OCI-LY3 (cell line): ENCODE results near the gene LCP1.

Experiments
- H2AFZ ChIP-seq: fragments of 200-600, 300-600 bp; shearing (Covaris generic); 2 replicates; pipeline ENCODE4 v1.6.0; 2014; ENCODE audit warnings: antibody characterized with exemption, low read depth, low read length
- H3K27ac ChIP-seq: fragments of 200-600, 300-600 bp; sonication (generic); 2 replicates; pipeline ENCODE4 v1.5.1; 2014; ENCODE audit warnings: mild to moderate bottlenecking, low read length, moderate library complexity, mixed read lengths
- H3K27me3 ChIP-seq: fragments of 200-600, 300-600 bp; sonication (generic); 2 replicates; pipeline ENCODE4 v1.6.1; 2014; ENCODE audit warnings: low read depth, low read length, mixed read lengths
- H3K36me3 ChIP-seq: fragments of 200-600, 300-600 bp; sonication (generic); replicated peaks from 2 replicates; pipeline ENCODE3; 2014; ENCODE audit warnings: low read depth, low read length, mixed read lengths
- H3K4me1 ChIP-seq: fragments of 300-600, 200-600 bp; sonication (generic); 2 replicates; pipeline ENCODE4 v1.6.1; 2014; ENCODE audit warnings: low read length, mixed read lengths
- H3K4me2 ChIP-seq: fragments of 200-600, 300-600 bp; sonication (generic); 2 replicates; pipeline ENCODE4 v1.6.1; 2014; ENCODE audit warnings: low read length, mixed read lengths
- H3K4me3 ChIP-seq: fragments of 300-600, 200-600 bp; sonication (generic); 2 replicates; pipeline ENCODE4 v1.5.1; 2014; ENCODE audit warnings: antibody characterized with exemption, mild to moderate bottlenecking, low read length, moderate library complexity
- H3K79me2 ChIP-seq: fragments of 300-600, 200-600 bp; shearing (Covaris generic); 2 replicates; pipeline ENCODE4 v1.6.1; 2014; ENCODE audit warnings: mild to moderate bottlenecking, low read length, mixed read lengths
- H3K9ac ChIP-seq: fragments of 300-600, 200-600 bp; shearing (Covaris generic); 2 replicates; pipeline ENCODE4 v1.6.0; 2014; ENCODE audit warnings: mild to moderate bottlenecking, low read length, moderate library complexity
- H3K9me3 ChIP-seq: fragments of 200-600, 300-600 bp; shearing (Covaris generic); 2 replicates; pipeline ENCODE4 v1.6.1; 2014; ENCODE audit warnings: low read length, mixed read lengths; ENCODE audit not compliant: insufficient read depth
- H4K20me1 ChIP-seq: fragments of 200-600, 300-600 bp; sonication (generic); 2 replicates; pipeline ENCODE4 v1.6.1; 2016; ENCODE audit warnings: low read length, mixed read lengths; ENCODE audit not compliant: insufficient read depth
- EZH2phosphoT487 ChIP-seq: fragments of 200-600 bp; shearing (Covaris generic); IDR thresholded peaks from 2 replicates; pipeline ENCODE4 v1.6.1; 2018; ENCODE audit warnings: antibody characterized with exemption, mixed run types, low read depth
- TF ChIP-seq, protein P1 (sequence below): fragments of 200-600, 300-600 bp; sonication (generic); IDR thresholded peaks from 2 replicates; pipeline ENCODE4 v1.5.1; 2014; ENCODE audit warnings: antibody characterized with exemption, low read length, low read depth

The LCP1 gene

DNA sequence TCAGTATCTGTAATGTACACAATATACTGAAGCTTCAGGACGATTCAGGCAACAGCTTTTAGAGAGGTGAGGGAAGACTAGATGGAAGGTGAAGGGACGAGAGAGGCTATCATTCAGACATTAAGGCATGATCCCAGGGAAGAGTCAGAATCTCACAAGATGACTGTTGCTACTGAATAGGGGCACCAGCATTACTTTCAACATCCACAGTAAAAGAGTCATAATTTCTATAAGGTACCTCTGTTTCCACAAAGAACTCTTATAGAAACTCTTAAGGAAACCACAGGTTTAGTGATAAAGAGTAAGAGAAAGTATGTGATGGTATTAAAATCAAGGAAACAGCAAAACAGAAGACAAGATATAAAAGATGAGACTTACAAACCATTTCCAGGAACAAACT lies 23.0 kb downstream of the LCP1 start:
- TF ChIP-seq, protein P1, sequence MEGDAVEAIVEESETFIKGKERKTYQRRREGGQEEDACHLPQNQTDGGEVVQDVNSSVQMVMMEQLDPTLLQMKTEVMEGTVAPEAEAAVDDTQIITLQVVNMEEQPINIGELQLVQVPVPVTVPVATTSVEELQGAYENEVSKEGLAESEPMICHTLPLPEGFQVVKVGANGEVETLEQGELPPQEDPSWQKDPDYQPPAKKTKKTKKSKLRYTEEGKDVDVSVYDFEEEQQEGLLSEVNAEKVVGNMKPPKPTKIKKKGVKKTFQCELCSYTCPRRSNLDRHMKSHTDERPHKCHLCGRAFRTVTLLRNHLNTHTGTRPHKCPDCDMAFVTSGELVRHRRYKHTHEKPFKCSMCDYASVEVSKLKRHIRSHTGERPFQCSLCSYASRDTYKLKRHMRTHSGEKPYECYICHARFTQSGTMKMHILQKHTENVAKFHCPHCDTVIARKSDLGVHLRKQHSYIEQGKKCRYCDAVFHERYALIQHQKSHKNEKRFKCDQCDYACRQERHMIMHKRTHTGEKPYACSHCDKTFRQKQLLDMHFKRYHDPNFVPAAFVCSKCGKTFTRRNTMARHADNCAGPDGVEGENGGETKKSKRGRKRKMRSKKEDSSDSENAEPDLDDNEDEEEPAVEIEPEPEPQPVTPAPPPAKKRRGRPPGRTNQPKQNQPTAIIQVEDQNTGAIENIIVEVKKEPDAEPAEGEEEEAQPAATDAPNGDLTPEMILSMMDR: no peak
- TF ChIP-seq EZH2phosphoT487: no peak
- H3K9me3 ChIP-seq: no peaks in the 10 kb centered on the region
- no peaks in the 10 kb centered on the region for H3K27me3 ChIP-seq
- H2AFZ ChIP-seq: no peak overlapping the region
- H3K4me1 ChIP-seq: peaks cover 27% of the 10 kb centered on the region
- no peak overlapping the region for H3K4me3 ChIP-seq
- no peak overlapping the region for H3K4me2 ChIP-seq
- peaks cover 90% of the 10 kb centered on the region for H4K20me1 ChIP-seq
- H3K79me2 ChIP-seq: peaks cover 100% of the 10 kb centered on the region
- H3K9ac ChIP-seq: no peak overlapping the region
- H3K36me3 ChIP-seq: peaks cover 73% of the 10 kb centered on the region
- H3K27ac ChIP-seq: no peak overlapping the region

DNA sequence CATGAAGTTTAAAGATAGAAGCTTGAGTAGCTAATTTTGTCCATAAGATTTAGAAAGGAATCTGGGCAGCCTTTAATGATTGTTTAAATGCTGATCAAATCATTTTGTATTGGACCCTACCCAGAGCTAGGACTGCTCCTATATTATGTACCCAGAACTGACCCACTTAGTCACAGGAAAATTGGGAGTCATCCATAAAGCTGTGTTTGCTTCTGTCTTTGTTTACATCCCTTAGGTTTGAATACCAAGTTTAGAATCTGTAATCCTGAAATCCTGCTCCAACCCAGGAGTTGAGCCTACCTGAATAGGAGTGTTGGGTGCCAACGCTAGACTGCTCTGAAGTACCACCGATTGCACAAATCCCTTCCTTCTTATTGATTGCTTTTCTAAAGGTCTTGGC lies 23.8 kb downstream of the LCP1 start:
- TF ChIP-seq, protein P1: no peak
- no peak for TF ChIP-seq EZH2phosphoT487
- H3K36me3 ChIP-seq: peaks cover 72% of the 10 kb centered on the region

DNA sequence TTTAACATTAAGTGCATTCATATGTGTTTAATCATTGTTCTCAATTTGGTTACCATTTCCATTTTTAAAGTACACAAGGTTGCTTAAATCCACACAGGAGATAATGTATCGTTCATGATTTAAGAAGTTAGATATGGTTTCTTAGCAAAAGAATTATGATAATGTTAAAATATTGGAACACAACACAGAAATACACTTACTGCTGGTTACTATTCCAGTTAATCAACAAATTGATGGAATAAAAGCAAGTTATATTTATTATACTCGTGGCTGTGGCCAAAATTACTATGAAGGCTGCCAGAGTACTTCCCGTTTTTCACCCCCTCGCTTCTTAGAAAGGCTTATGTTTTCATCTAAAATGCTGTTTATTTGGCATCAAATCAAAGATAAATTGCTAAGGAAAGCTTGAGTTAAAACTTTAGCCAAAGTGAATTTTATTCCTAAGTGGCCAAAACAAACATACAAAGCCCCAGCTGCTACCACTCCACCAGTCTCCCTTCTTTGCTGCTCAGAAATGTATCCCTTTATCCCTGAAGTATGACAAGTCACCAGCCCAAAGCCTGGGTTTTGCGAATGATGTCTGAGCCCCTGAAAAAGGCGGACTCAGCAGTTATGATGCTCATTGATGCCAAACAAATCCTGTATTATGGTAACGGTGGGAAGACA lies 27.7 kb downstream of the LCP1 start:
- no peaks in the 10 kb centered on the region for H3K4me1 ChIP-seq
- no peak overlapping the region for H3K4me3 ChIP-seq
- no peaks in the 10 kb centered on the region for H3K27me3 ChIP-seq
- TF ChIP-seq EZH2phosphoT487: no peak
- TF ChIP-seq, protein P1: no peak
- H3K79me2 ChIP-seq: peaks cover 100% of the 10 kb centered on the region
- peaks cover 92% of the 10 kb centered on the region for H3K36me3 ChIP-seq
- no peak overlapping the region for H2AFZ ChIP-seq
- H4K20me1 ChIP-seq: peaks cover 93% of the 10 kb centered on the region
- H3K9ac ChIP-seq: no peak overlapping the region
- H3K4me2 ChIP-seq: no peak overlapping the region
- no peak overlapping the region for H3K27ac ChIP-seq
- H3K9me3 ChIP-seq: no peaks in the 10 kb centered on the region

More for the DNA sequence above, 23.8 kb downstream of the LCP1 start:
- no peaks in the 10 kb centered on the region for H3K9me3 ChIP-seq
- H4K20me1 ChIP-seq: peaks cover 89% of the 10 kb centered on the region
- no peak overlapping the region for H3K4me2 ChIP-seq
- no peak overlapping the region for H3K9ac ChIP-seq
- no peaks in the 10 kb centered on the region for H3K27me3 ChIP-seq
- H3K4me3 ChIP-seq: no peak overlapping the region
- no peak overlapping the region for H2AFZ ChIP-seq
- H3K27ac ChIP-seq: no peak overlapping the region
- peaks cover 100% of the 10 kb centered on the region for H3K79me2 ChIP-seq
- peaks cover 20% of the 10 kb centered on the region for H3K4me1 ChIP-seq

DNA sequence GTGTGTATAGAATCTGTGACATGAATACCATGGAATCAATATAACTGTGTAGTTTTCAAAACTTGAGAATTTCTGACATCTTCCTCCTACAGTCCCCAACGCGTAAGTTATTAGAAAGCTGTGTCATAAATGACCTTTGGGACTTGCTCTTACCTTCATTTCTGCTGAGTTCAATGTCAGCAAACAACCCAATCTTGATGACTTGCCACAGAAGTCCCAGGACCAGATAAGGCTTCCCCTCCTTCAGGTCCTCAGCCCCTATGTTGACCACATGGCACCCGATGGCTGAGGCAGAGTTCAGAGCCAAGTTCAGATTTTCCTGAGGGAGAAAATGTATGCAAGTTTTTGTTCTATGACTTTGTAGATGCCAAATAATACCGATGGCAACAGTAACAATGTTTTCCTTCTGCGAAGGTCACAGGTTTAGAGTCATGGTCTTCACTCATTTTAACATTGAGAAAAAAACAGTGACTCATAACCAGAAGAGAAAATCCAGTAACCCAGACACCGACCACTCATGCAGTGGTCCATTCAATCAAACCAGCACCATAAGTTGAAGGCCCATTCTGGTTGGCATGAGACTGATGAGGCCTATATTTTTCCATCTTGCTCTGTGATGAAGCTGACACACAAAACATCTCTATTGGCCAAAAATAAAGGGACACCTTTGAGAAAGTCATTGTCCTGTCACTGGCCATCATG lies 29.2 kb downstream of the LCP1 start:
- Histone ChIP-seq H3K9ac (no peak overlapping the region), H3K4me3 (no peak overlapping the region), H2AFZ (no peak overlapping the region), H3K79me2 (peaks cover 99% of the 10 kb centered on the region), H3K4me2 (no peak overlapping the region), H3K36me3 (peaks cover 91% of the 10 kb centered on the region), H3K9me3 (no peaks in the 10 kb centered on the region), H3K27ac (peak overlapping the region; percentile 10; the same call in 1 of the 2 replicates), H4K20me1 (peaks cover 93% of the 10 kb centered on the region), H3K4me1 (no peaks in the 10 kb centered on the region), H3K27me3 (no peaks in the 10 kb centered on the region)
- TF ChIP-seq, protein P1: no peak
- no peak for TF ChIP-seq EZH2phosphoT487
